HG02973 (cell line): Measurements from ENCODE around the gene NALCN.
"Not testable (repeated sequence)": the region's sequence is repeated elsewhere in the genome, so short reads cannot be mapped to it uniquely, and the experiment has no call there.

ENCODE experiments used
- ATAC-seq: cut with Tn5 transposase; IDR thresholded peaks from one replicate; pipeline ENCODE4 v1.9.1; 2021; ENCODE audit warnings: moderate library complexity; ENCODE audit not compliant: unreplicated experiment

NALCN gene

GRCh38 chr13:101343128-101343787, 73.0 kb downstream of the NALCN start:
- no peak for ATAC-seq

- ATAC-seq, result no peak
Measured at GRCh38 chr13:101341464-101341863, 74.8 kb downstream of the NALCN start.

- no peak for ATAC-seq
Measured at GRCh38 chr13:101339202-101339601, 77.1 kb downstream of the NALCN start.

GRCh38 chr13:101332583-101332982, 83.7 kb downstream of the NALCN start:
- no peak for ATAC-seq

GRCh38 chr13:101331731-101332130, 84.6 kb downstream of the NALCN start:
- ATAC-seq, result no peak

GRCh38 chr13:101327871-101328270, 88.4 kb downstream of the NALCN start:
- no peak for ATAC-seq

- ATAC-seq, result no peak
Measured at GRCh38 chr13:101326710-101327109, 89.6 kb downstream of the NALCN start.

- ATAC-seq, result no peak
Measured at GRCh38 chr13:101325423-101325822, 90.9 kb downstream of the NALCN start.

- no peak for ATAC-seq
Measured at GRCh38 chr13:101323601-101324000, 92.7 kb downstream of the NALCN start.

- no peak for ATAC-seq
Measured at GRCh38 chr13:101317986-101318523, 98.3 kb downstream of the NALCN start.

- ATAC-seq, result not testable (repeated sequence)
Measured at GRCh38 chr13:101313479-101313878, 102.8 kb downstream of the NALCN start.

GRCh38 chr13:101309014-101309619, 107.2 kb downstream of the NALCN start:
- ATAC-seq, result no peak

GRCh38 chr13:101308247-101309013, 107.9 kb downstream of the NALCN start:
- no peak for ATAC-seq

- no peak for ATAC-seq
Measured at GRCh38 chr13:101307181-101307701, 109.1 kb downstream of the NALCN start.

- ATAC-seq, result no peak
Measured at GRCh38 chr13:101306773-101307172, 109.5 kb downstream of the NALCN start.

GRCh38 chr13:101305981-101306411, 110.3 kb downstream of the NALCN start:
- ATAC-seq, result no peak

GRCh38 chr13:101303521-101303920, 112.8 kb downstream of the NALCN start:
- no peak for ATAC-seq

GRCh38 chr13:101301053-101301452, 115.3 kb downstream of the NALCN start:
- ATAC-seq, result no peak

GRCh38 chr13:101300531-101300930, 115.8 kb downstream of the NALCN start:
- ATAC-seq, result no peak

- ATAC-seq, result no peak
Measured at GRCh38 chr13:101298517-101298916, 117.8 kb downstream of the NALCN start.

GRCh38 chr13:101297794-101298193, 118.5 kb downstream of the NALCN start:
- ATAC-seq, result no peak
